CD1c-positive myeloid dendritic cell (primary cell): ENCODE data around the gene KDM5C.
"Not testable (repeated sequence)": the region's sequence is repeated elsewhere in the genome, so short reads cannot be mapped to it uniquely, and the experiment has no call there.

Source experiments
- DNase-seq: peaks from one replicate; pipeline ENCODE4 v3.0.0-alpha.2; 2016; ENCODE audit errors: extremely low spot score

The KDM5C gene

GRCh38 chrX:53190363-53190960 lies 34.5 kb downstream of the KDM5C start:
- DNase-seq = no peak

- DNase-seq = no peak
Observed at GRCh38 chrX:53188763-53189162, 36.2 kb downstream of the KDM5C start.

- no peak for DNase-seq
Observed at GRCh38 chrX:53186351-53186750, 38.7 kb downstream of the KDM5C start.

GRCh38 chrX:53184836-53185235 lies 40.2 kb downstream of the KDM5C start:
- no peak for DNase-seq

- no peak for DNase-seq
Observed at GRCh38 chrX:53171356-53171755, 53.7 kb downstream of the KDM5C start.

- no peak for DNase-seq
Observed at GRCh38 chrX:53166103-53166502, 58.9 kb downstream of the KDM5C start.

- not testable (repeated sequence) for DNase-seq
Observed at GRCh38 chrX:53164566-53164965, 60.4 kb downstream of the KDM5C start.

- no peak for DNase-seq
Observed at GRCh38 chrX:53163436-53163835, 61.6 kb downstream of the KDM5C start.

- no peak for DNase-seq
Observed at GRCh38 chrX:53160297-53160983, 64.6 kb downstream of the KDM5C start.

GRCh38 chrX:53159184-53159583 lies 65.8 kb downstream of the KDM5C start:
- DNase-seq = no peak

- DNase-seq = no peak
Observed at GRCh38 chrX:53156207-53156596, 68.8 kb downstream of the KDM5C start.

GRCh38 chrX:53155512-53156206 lies 69.3 kb downstream of the KDM5C start:
- no peak for DNase-seq

- no peak for DNase-seq
Observed at GRCh38 chrX:53153581-53153980, 71.4 kb downstream of the KDM5C start.
